ENCODE data around the gene GRIN2A.

The GRIN2A gene

DNA sequence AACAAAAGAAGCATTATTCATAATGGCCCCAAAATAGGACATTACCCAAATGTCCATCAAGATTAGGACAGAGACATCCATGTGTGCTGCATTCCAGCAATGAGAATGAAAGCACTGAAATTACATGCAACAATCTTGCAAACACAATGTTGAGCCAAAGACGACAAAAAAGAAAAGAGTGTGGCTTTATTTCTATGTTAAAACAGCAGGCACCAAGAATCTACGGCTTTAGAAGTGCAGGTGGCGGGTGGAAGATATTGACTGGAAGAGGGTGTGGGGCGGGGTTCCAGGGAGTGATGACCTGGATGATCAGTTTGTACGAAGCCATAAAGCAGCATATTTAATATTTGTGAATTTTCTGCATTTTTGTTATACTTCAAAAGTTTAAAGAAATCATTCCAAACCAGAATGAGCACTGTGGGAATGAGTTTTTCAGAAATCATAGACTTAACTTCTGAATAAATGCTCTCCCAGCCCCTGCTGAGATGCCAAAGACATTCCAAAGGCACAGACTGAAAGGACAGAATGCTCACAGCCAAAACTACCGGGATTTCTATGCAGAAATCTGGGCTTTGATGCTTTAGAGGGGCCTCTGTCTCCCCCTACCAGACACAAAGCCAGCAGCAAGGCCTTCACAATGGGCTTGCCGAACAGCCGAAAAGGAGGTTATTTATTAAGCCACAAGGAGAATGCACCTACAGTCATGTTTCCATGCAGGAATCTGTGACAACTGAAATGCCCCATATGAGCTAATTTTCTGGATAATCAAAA is 361.6 kb downstream of the GRIN2A start:
- no peaks in the 10 kb centered on the region for H3K36me3 ChIP-seq (ENCODE audit: insufficient read depth, insufficient read length, low read length)
- no peaks in the 10 kb centered on the region for H3K4me1 ChIP-seq (ENCODE audit: insufficient read depth, insufficient read length)
- DNase-seq (ENCODE audit: low read depth, low spot score), result peak; percentile 93
- H3K9ac ChIP-seq (ENCODE audit: insufficient read length, low read depth), result no peak overlapping the region
- H3K27me3 ChIP-seq (ENCODE audit: insufficient read depth, insufficient read length), result no peaks in the 10 kb centered on the region
- H3K4me3 ChIP-seq (ENCODE audit: insufficient read length, low read depth), result no peak overlapping the region
- TF ChIP-seq ZNF274 (IDR thresholded peaks at IDR 0.05; ENCODE audit: low read depth, low read length) (no peak), YY1 (IDR thresholded peaks at IDR 0.05; ENCODE audit: insufficient read depth, insufficient read length) (no peak), SUZ12 (IDR thresholded peaks at IDR 0.05; ENCODE audit: extremely low read depth, insufficient read depth, insufficient read length) (no peak)
- no peaks in the 10 kb centered on the region for H3K9me3 ChIP-seq (ENCODE audit: insufficient read depth, low read length)

DNA sequence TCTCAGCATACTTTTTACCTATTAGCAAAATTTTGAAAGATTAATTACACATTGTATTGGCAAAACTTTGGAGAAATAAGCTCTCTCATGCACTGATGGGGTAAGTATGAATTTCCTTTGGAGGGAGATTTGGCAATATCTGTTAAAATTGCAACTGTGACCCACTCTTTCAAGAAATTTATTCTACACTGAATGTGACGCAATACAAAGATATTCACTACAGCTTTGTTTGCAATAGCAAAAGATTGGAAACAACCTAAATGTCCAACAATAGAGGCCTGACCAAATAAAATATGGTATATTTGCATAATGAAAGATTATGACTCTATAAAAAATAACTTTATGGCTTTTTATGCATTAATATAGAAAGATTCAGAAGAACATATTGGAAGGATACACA is 363.5 kb downstream of the GRIN2A start:
- no peak overlapping the region for H3K9ac ChIP-seq (ENCODE audit: insufficient read length, low read depth)
- no peak for TF ChIP-seq ZNF274 (IDR thresholded peaks at IDR 0.05; ENCODE audit: low read depth, low read length)
- TF ChIP-seq SUZ12 (IDR thresholded peaks at IDR 0.05; ENCODE audit: extremely low read depth, insufficient read depth, insufficient read length), result no peak
- TF ChIP-seq YY1 (IDR thresholded peaks at IDR 0.05; ENCODE audit: insufficient read depth, insufficient read length), result no peak
- no peak for DNase-seq (ENCODE audit: low read depth, low spot score)
- no peak overlapping the region for H3K4me3 ChIP-seq (ENCODE audit: insufficient read length, low read depth)
- no peaks in the 10 kb centered on the region for H3K36me3 ChIP-seq (ENCODE audit: insufficient read depth, insufficient read length, low read length)
- no peaks in the 10 kb centered on the region for H3K9me3 ChIP-seq (ENCODE audit: insufficient read depth, low read length)
- H3K4me1 ChIP-seq (ENCODE audit: insufficient read depth, insufficient read length), result no peaks in the 10 kb centered on the region
- no peaks in the 10 kb centered on the region for H3K27me3 ChIP-seq (ENCODE audit: insufficient read depth, insufficient read length)

DNA sequence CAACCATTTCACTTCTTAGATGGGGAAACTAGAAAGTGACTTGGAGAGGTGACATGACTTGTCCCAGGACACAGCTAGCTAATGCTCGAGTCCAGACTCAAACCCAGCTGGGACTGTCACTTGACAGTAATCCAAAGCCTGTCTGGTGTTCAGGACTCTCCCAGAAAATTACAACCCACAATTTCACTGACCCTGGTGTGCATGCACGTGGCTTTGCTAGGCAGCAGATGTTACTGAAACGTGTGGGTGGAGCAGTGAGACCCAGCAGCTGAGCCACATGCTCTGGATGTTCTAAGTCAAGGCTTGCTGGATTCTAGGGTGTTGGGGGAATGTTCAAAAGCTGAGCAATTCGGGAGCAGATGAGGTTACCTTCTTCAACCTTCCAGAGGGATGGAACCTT is 364.6 kb downstream of the GRIN2A start:
- Histone ChIP-seq H3K27me3 (ENCODE audit: insufficient read depth, insufficient read length) (no peaks in the 10 kb centered on the region), H3K9me3 (ENCODE audit: insufficient read depth, low read length) (no peaks in the 10 kb centered on the region), H3K36me3 (ENCODE audit: insufficient read depth, insufficient read length, low read length) (no peaks in the 10 kb centered on the region), H3K4me1 (ENCODE audit: insufficient read depth, insufficient read length) (no peaks in the 10 kb centered on the region), H3K4me3 (ENCODE audit: insufficient read length, low read depth) (no peak overlapping the region), H3K9ac (ENCODE audit: insufficient read length, low read depth) (no peak overlapping the region)
- TF ChIP-seq YY1 (IDR thresholded peaks at IDR 0.05; ENCODE audit: insufficient read depth, insufficient read length) (no peak), ZNF274 (IDR thresholded peaks at IDR 0.05; ENCODE audit: low read depth, low read length) (no peak), SUZ12 (IDR thresholded peaks at IDR 0.05; ENCODE audit: extremely low read depth, insufficient read depth, insufficient read length) (no peak)
- DNase-seq (ENCODE audit: low read depth, low spot score), result no peak

DNA sequence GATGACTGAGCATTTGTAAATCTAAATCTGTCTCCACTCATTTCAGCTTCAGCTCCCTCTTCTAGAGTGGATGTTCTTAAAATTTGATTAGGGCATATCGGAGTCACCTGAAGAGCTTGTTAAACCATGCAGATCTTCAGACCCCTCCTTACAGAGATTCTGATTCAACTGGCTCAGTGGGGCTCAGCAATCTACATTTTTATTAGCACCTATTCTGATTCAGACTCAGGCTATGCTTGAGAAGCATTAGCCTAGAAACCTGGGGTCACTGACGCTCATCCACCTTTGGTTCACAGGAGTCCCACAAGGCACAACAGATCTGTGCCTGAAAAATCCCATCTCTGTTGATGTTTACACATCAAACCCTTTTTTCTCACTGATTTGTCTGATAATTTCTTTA is 365.6 kb downstream of the GRIN2A start:
- TF ChIP-seq SUZ12 (IDR thresholded peaks at IDR 0.05; ENCODE audit: extremely low read depth, insufficient read depth, insufficient read length) (no peak), YY1 (IDR thresholded peaks at IDR 0.05; ENCODE audit: insufficient read depth, insufficient read length) (no peak), ZNF274 (IDR thresholded peaks at IDR 0.05; ENCODE audit: low read depth, low read length) (no peak)

DNA sequence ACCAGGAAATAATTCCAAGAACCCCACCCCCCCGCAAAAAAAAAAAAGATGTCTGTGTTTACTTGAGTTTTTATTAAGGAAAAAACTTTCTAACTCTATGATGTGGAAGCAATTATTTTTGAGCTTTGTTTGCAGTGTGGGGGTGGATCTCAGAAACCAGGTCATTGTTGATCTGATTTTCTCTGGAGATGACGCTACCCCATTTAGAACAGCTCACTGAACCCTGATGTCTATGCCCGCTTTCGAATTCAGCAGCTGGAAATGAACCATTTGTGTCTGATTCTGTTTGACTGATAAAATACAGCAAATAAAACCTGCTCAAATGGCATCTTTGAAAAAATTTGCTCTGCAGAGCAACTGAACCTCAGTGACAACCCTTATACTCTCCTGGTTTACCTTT is 368.6 kb downstream of the GRIN2A start:
- Histone ChIP-seq H3K27me3 (ENCODE audit: insufficient read depth, insufficient read length) (no peaks in the 10 kb centered on the region), H3K4me1 (ENCODE audit: insufficient read depth, insufficient read length) (no peaks in the 10 kb centered on the region), H3K9ac (ENCODE audit: insufficient read length, low read depth) (no peak overlapping the region), H3K36me3 (ENCODE audit: insufficient read depth, insufficient read length, low read length) (no peaks in the 10 kb centered on the region), H3K9me3 (ENCODE audit: insufficient read depth, low read length) (no peaks in the 10 kb centered on the region), H3K4me3 (ENCODE audit: insufficient read length, low read depth) (no peak overlapping the region)
- no peak for DNase-seq (ENCODE audit: low read depth, low spot score)
- TF ChIP-seq YY1 (IDR thresholded peaks at IDR 0.05; ENCODE audit: insufficient read depth, insufficient read length) (no peak), SUZ12 (IDR thresholded peaks at IDR 0.05; ENCODE audit: extremely low read depth, insufficient read depth, insufficient read length) (no peak), ZNF274 (IDR thresholded peaks at IDR 0.05; ENCODE audit: low read depth, low read length) (no peak)

More for the DNA sequence above, 365.6 kb downstream of the GRIN2A start:
- no peaks in the 10 kb centered on the region for H3K36me3 ChIP-seq (ENCODE audit: insufficient read depth, insufficient read length, low read length)
- no peak for DNase-seq (ENCODE audit: low read depth, low spot score)
- no peaks in the 10 kb centered on the region for H3K4me1 ChIP-seq (ENCODE audit: insufficient read depth, insufficient read length)
- no peak overlapping the region for H3K4me3 ChIP-seq (ENCODE audit: insufficient read length, low read depth)
- H3K9me3 ChIP-seq (ENCODE audit: insufficient read depth, low read length), result no peaks in the 10 kb centered on the region
- no peak overlapping the region for H3K9ac ChIP-seq (ENCODE audit: insufficient read length, low read depth)
- H3K27me3 ChIP-seq (ENCODE audit: insufficient read depth, insufficient read length), result no peaks in the 10 kb centered on the region

DNA sequence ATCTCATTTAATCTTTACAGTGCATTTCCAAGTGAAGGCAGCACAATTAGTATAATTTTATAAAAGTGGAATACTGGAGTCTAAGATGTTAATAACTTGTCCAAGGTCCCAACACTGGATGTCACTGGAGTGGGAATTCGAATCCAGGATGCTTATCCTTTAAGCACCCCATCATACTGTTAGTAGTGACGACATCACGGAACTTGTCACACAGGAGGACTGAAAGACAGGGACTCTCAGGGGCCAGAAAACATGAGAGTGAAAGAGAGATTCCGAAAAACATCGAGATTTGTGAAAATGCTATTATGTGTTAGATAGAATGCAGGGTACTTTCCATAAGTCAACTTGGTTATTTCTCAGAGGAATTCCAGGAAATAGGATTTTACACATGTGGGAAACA is 374.0 kb downstream of the GRIN2A start:
- Histone ChIP-seq H3K4me1 (ENCODE audit: insufficient read depth, insufficient read length) (no peaks in the 10 kb centered on the region), H3K9me3 (ENCODE audit: insufficient read depth, low read length) (peaks cover 4% of the 10 kb centered on the region; the same call in 1 of the 2 replicates), H3K4me3 (ENCODE audit: insufficient read length, low read depth) (no peak overlapping the region), H3K36me3 (ENCODE audit: insufficient read depth, insufficient read length, low read length) (no peaks in the 10 kb centered on the region), H3K27me3 (ENCODE audit: insufficient read depth, insufficient read length) (no peaks in the 10 kb centered on the region), H3K9ac (ENCODE audit: insufficient read length, low read depth) (no peak overlapping the region)
- DNase-seq (ENCODE audit: low read depth, low spot score), result no peak
- TF ChIP-seq SUZ12 (IDR thresholded peaks at IDR 0.05; ENCODE audit: extremely low read depth, insufficient read depth, insufficient read length) (no peak), ZNF274 (IDR thresholded peaks at IDR 0.05; ENCODE audit: low read depth, low read length) (no peak), YY1 (IDR thresholded peaks at IDR 0.05; ENCODE audit: insufficient read depth, insufficient read length) (no peak)

GRCh38 chr16:9807302-9807701 is 374.9 kb downstream of the GRIN2A start:
- DNase-seq (ENCODE audit: low read depth, low spot score), result no peak
- H3K36me3 ChIP-seq (ENCODE audit: insufficient read depth, insufficient read length, low read length), result no peaks in the 10 kb centered on the region
- TF ChIP-seq YY1 (IDR thresholded peaks at IDR 0.05; ENCODE audit: insufficient read depth, insufficient read length) (no peak), ZNF274 (IDR thresholded peaks at IDR 0.05; ENCODE audit: low read depth, low read length) (no peak), SUZ12 (IDR thresholded peaks at IDR 0.05; ENCODE audit: extremely low read depth, insufficient read depth, insufficient read length) (no peak)
- H3K9ac ChIP-seq (ENCODE audit: insufficient read length, low read depth), result no peak overlapping the region
- no peaks in the 10 kb centered on the region for H3K4me1 ChIP-seq (ENCODE audit: insufficient read depth, insufficient read length)
- H3K4me3 ChIP-seq (ENCODE audit: insufficient read length, low read depth), result no peak overlapping the region
- peaks cover 4% of the 10 kb centered on the region; the same call in 1 of the 2 replicates for H3K9me3 ChIP-seq (ENCODE audit: insufficient read depth, low read length)
- no peaks in the 10 kb centered on the region for H3K27me3 ChIP-seq (ENCODE audit: insufficient read depth, insufficient read length)

Data from NT2/D1 (cell line).